Measurements from ENCODE around the gene DYRK2. TPM values are rescaled to one million over a fixed set of nuclear protein-coding genes. Genes with fewer than 3 reads are reported as not detected.

The DYRK2 gene
- total RNA-seq: 10 to 100 TPM; 28.8 to 33.7 TPM

- ChIA-PET CTCF (interaction anchor here (0.8 to 1.2 kb wide), 3 partner anchors 11 to 18 kb away, joined by 3 to 4 read pairs (median 3); no protein-coding TSS in a partner anchor), POLR2A (interaction anchor here (0.6 to 1.6 kb wide), 10 partner anchors 9 to 380 kb away, joined by 3 to 7 read pairs (median 4); partner anchors contain the start of gene CAND1)
- H3K9me3 Mint-ChIP-seq: no peaks in the 10 kb centered on the region
- H3K36me3 Mint-ChIP-seq (ENCODE audit: low read depth): peaks cover 23% of the 10 kb centered on the region
- DNase-seq (peak; percentile 76), ATAC-seq (peak; percentile 58)
- intact Hi-C loops (cut with micrococcal nuclease): no loop called here
- H3K4me3 Mint-ChIP-seq: peak within 1 kb of the TSS; percentile 87
- peak within 1 kb of the TSS; percentile 88 for H3K27ac Mint-ChIP-seq
- peaks cover 31% of the 10 kb centered on the region for H3K4me1 Mint-ChIP-seq (ENCODE audit: low read depth)
- H3K27me3 Mint-ChIP-seq: no peaks in the 10 kb centered on the region
- TF ChIP-seq CTCF (IDR thresholded peaks at IDR 0.05): no peak
Measured at GRCh38 chr12:67648521-67649260, at the start of gene DYRK2. DYRK2 (plus strand) TSS chr12:67648745; CDS start chr12:67649134, 389 bp downstream.

GRCh38 chr12:67599691-67600090 lies 48.9 kb upstream of the DYRK2 start:
- Mint-ChIP-seq H3K4me1 (ENCODE audit: low read depth) (peaks cover 14% of the 10 kb centered on the region), H3K27me3 (no peaks in the 10 kb centered on the region), H3K36me3 (ENCODE audit: low read depth) (no peaks in the 10 kb centered on the region), H3K27ac (no peak overlapping the region), H3K9me3 (peaks cover 8% of the 10 kb centered on the region), H3K4me3 (no peak overlapping the region)
- peak; percentile 30 for DNase-seq
- ChIA-PET POLR2A (interaction anchor here (0.6 to 1.6 kb wide), 3 partner anchors 9 to 227 kb away, joined by 3 to 4 read pairs (median 3); partner anchors contain the start of gene DYRK2), CTCF (interaction anchor here (1.3 kb wide), 1 partner anchor 9 kb away, joined by 9 read pairs; no protein-coding TSS in a partner anchor)
- intact Hi-C loops (cut with micrococcal nuclease): no loop called here
- ATAC-seq: peak; percentile 51
- TF ChIP-seq CTCF (IDR thresholded peaks at IDR 0.05): no peak

- Mint-ChIP-seq H3K4me3 (no peak overlapping the region), H3K36me3 (ENCODE audit: low read depth) (no peaks in the 10 kb centered on the region), H3K27ac (no peak overlapping the region), H3K9me3 (peaks cover 8% of the 10 kb centered on the region), H3K4me1 (ENCODE audit: low read depth) (peaks cover 12% of the 10 kb centered on the region), H3K27me3 (no peaks in the 10 kb centered on the region)
- TF ChIP-seq CTCF (IDR thresholded peaks at IDR 0.05): no peak
- DNase-seq (no peak), ATAC-seq (no peak)
- ChIA-PET CTCF (no interaction called here), POLR2A (no interaction called here)
- intact Hi-C loops (cut with micrococcal nuclease): no loop called here
Measured at GRCh38 chr12:67601126-67601525, 47.4 kb upstream of the DYRK2 start.

- no peak overlapping the region for H3K4me3 Mint-ChIP-seq
- no peak for TF ChIP-seq CTCF (IDR thresholded peaks at IDR 0.05)
- no peaks in the 10 kb centered on the region for H3K9me3 Mint-ChIP-seq
- intact Hi-C loops (cut with micrococcal nuclease): no loop called here
- no peak for DNase-seq
- no peak overlapping the region for H3K27ac Mint-ChIP-seq
- peaks cover 2% of the 10 kb centered on the region for H3K4me1 Mint-ChIP-seq (ENCODE audit: low read depth)
- H3K36me3 Mint-ChIP-seq (ENCODE audit: low read depth): no peaks in the 10 kb centered on the region
- H3K27me3 Mint-ChIP-seq: no peaks in the 10 kb centered on the region
- ChIA-PET CTCF (interaction anchor here (0.7 to 1.1 kb wide), 2 partner anchors 9 to 125 kb away, joined by 3 read pairs; no protein-coding TSS in a partner anchor), POLR2A (interaction anchor here (1.1 kb wide), 1 partner anchor 10 kb away, joined by 3 read pairs; no protein-coding TSS in a partner anchor)
- no peak for ATAC-seq
Measured at GRCh38 chr12:67609226-67609870, 39.2 kb upstream of the DYRK2 start.

- POLR2A ChIA-PET: no interaction called here
- no peaks in the 10 kb centered on the region for H3K27me3 Mint-ChIP-seq
- no peak for DNase-seq
- H3K9me3 Mint-ChIP-seq: no peaks in the 10 kb centered on the region
- ATAC-seq: no peak
- no peaks in the 10 kb centered on the region for H3K36me3 Mint-ChIP-seq (ENCODE audit: low read depth)
- no peak overlapping the region for H3K27ac Mint-ChIP-seq
- CTCF ChIA-PET: no interaction called here
- peaks cover 8% of the 10 kb centered on the region for H3K4me1 Mint-ChIP-seq (ENCODE audit: low read depth)
- no peak for TF ChIP-seq CTCF (IDR thresholded peaks at IDR 0.05)
- no peak overlapping the region for H3K4me3 Mint-ChIP-seq
- intact Hi-C loops (cut with micrococcal nuclease): no loop called here
Measured at GRCh38 chr12:67613040-67613439, 35.5 kb upstream of the DYRK2 start.
